HG02840 (cell line): ENCODE data around the gene GRM8.

ENCODE experiments used
- ATAC-seq: cut with Tn5 transposase; IDR thresholded peaks from one replicate; pipeline ENCODE4 v1.9.1; 2021; ENCODE audit warnings: mild to moderate bottlenecking, moderate library complexity, moderate number of reproducible peaks; ENCODE audit not compliant: unreplicated experiment, low FRiP score

Gene GRM8

DNA sequence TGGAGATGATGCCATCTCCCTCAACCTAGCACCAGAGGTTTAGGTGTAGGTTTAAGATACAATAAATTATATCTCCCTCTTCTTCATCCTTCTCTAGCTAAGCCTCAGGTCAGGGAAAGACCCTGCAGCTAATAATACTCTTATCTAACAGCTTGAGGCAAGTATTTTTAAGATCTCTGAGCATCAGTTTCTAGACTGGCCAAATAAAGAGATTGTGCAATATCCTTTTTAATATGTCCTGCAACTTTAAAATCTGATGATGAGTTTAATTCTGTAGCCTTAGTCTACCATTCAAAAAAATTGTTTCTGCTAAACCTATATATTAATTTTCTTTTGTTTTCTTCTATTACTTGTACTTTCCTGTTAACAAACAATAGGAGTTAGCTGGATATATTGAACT lies 850.8 kb downstream of the GRM8 start:
- ATAC-seq = no peak

DNA sequence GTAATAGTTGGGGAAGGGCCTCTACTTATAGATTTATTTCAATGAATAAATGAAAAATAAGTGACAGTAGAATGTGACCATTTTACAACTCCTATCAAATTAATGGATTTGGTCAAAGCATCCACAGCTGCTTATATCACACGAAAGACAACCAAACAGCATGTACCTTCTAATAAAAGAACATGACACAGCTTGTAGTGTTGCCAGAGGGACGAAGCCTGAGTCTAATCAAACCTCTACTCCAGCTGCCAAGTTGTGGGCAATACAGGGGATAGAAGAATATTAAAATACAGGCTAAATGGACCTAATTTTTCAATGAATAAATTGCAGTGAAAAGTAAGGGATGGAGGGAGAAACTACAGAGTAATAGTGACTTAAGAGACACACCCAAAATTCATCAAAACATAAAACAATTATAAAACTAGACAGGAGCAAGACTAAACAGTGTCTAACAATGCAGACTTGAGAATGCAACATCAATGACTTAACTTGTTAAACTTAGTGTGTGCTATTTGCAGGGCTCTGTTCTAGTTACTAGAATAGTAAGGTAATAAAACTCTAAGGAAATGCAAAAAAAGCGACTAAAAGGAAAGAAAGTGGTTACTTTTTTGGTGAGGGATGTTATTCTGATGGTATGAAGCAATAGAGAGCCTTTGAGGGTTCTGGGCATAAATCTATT lies 853.8 kb downstream of the GRM8 start:
- no peak for ATAC-seq

DNA sequence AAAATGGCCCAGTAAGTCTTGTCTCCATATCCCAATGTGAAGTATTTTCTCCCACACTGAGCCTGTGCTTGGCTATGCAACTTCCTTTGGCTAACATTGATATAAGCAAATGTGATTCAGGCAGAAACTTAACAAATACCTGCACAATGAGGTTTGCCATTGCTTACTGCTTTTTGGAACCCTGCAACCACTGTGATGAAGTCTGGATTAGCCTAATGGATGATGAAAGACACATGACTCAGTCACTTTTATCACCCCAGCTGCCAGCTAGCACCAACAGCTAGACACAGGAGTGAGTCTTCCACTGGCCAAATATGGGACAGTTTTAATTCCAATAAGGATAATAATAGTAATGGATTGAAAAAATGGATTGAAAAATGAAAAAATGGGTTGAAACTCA lies 854.5 kb downstream of the GRM8 start:
- ATAC-seq = no peak

DNA sequence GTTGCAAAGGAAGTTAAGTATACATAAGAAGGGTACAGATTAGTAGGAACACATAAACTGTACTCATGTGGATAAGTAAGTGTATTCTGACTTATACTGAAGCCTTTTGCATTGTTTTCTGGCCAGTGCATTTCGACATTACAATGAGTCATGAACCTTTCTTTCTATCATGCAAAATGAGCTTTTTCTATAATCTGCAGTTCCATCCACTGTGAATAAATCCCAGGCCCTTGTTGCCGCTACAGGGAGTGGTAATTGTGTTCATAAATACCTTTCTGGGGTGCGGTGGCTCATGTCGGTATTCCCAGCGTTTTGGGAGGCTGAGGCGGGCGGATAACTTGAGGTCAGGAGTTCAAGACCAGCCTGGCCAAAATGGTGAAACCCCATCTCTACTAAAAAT lies 858.3 kb downstream of the GRM8 start:
- no peak for ATAC-seq
